GM19240 (cell line): ENCODE results near the gene IL37.

Experiments
- DNase-seq: peaks from one replicate; pipeline ENCODE4 v3.0.0; 2011; ENCODE audit warnings: low spot score; ENCODE audit not compliant: insufficient read length

IL37 gene

DNA sequence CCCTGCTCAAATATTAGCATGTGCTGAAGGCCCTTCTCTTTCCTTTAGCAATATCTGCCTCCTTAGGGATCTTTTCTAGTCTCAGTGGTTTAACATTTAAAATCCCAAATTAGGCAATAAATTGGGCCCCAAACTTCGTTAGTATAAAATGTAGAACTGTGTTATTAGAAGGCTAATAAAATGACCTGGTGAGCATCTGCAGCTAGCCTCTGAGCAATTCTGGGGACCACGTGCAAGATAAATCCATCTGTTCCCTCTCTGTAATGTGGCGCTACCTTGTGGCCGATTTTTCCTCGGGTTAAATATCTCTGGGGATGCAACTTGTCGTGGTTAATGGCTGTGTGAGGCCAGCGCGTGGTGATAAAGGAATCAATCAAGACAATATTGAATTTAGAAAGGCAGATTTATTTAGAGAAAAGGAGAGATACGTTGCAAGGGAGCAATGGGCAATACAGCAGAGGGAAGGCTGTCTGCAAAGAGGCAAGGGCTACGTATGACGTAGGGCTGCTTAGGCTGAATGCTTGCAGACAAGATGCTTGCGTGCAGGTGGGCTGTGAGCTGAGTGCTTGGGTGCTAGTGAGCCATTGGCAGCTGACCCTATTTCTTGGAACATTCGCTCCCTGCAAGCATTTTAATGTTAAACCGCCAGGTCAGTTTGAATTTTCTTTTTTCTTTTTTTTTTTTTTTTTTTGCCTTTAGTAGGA is 48.3 kb downstream of the IL37 start:
- no peak for DNase-seq

DNA sequence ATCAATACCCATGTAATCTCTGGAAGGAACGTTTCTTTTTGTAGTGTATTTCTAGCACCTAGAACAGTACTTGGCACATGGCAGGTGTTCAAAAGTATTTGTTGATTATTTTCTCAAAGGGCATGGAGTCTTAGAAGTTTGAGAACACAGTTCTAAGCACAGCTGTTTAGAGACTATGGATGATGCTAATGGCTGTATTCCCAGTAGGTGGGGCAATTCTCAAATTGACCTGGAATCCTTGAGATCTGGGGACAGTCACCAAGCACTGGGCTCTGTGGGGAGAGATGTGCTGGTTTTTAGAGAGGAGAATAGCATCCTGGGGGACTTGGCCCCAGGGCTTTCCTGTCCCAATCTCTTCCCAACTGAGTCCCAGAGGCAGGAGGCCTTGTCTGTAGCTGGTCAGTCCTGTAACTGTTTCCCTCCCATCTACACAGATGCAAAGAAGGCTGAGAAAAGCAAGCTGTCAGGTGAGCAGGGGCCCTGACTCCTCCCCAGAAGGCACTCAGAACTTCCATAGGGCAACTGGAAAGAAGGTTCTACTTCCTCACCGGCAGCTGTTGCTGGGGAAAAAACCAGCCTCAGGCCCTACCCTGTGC is 49.4 kb downstream of the IL37 start:
- no peak for DNase-seq

DNA sequence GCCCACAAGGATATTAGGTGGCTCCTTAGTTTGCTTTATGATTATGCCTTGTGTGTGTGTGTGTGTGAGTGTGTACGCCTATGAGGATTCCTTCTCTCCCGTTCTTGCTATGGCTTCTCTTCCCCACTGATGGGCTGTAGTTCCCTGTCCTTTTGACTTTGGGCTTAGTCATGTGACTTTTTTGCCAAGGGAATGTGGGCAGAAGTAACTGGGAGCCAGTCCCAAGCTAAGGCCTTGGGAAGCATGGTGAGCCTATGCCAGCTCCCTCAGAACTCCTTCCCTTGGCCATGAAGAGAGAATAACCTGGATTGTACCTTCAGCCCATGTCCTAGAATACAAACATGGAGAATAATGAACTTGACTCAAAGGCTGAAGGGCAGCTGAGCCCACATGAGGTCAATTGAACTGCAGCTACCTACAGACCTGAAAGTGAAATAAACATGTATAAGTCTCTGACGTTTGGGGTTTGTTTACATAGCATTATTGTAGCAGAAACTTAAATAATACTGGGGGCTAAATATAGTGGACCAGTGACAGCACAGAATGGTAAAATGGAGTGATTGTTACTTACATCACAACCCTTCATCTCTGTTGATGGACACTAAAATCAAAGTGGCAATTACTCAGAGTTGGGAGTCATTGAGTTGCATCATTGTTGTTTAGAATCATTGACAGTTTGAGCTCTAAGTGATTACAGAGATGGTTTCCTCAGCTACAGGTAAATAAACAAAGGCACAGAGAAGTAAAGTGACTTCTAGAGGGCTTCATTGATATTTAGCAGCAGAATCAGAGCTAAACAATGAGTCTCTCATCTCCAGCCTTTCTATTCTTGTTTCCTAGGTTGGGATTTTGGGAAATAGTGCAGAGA is 51.6 kb downstream of the IL37 start:
- DNase-seq: no peak

DNA sequence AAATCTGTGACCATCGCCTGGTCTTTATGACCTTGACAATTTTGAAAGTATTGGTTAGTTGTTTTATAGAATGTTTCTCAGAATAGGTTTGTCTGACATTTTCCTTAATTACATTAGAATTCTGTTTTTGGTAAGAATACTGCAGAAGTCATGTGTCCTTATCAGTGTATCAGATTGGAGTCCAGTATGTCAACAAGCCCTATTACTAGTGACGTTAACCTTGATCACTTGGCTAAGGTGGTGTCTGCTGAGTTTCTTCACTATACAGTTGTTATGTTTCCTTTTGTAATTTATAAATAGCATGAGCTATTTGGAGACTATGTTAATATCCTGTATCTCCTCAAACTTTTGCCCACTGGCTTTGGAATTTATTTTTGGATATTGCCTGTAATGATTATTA is 56.1 kb downstream of the IL37 start:
- no peak for DNase-seq
